ENCODE measurements around the gene NFATC1.

DNA sequence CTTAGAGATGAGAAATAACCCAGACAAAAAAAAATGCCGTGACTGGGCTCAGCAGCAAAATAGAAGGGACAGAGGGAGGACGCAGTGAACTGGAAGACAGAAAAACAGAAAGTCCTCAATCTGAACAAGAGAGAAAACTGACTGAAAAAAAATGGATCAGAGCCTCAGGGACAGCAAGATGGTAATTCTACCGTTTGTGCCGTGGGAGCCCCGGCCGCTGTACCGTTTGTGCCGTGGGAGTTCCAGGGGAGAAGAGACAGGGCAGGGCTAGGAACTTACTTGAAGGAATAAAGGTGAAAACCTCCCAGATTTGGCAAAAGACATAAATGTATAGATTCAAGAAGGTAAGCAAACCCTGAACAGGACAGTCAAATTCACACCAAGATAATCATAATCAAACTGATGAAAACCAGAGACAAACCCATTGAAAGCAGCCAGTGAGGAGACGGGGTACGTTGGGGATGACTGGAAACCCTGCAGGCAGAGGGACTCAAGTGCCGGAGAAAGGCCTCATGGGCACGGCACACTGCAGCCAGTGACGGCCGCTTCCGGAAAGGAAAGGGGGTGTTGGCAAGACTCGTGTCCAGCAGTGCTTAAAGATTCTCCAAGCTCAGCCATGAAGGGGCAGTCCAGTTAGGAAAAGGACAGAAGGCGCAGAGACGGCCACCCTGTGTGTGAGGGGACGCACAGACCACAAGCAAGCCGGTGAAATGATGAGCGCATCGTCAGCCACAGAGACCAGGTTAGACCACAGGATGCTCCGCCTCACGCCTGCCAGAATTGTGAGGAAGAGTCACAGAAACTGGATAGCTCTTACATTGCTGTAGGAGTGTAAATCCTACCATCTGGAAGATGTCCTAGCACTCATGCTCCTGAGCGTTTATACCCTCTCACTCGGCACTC is 40.0 kb upstream of the NFATC1 start:
- TF ChIP-seq, protein P1, sequence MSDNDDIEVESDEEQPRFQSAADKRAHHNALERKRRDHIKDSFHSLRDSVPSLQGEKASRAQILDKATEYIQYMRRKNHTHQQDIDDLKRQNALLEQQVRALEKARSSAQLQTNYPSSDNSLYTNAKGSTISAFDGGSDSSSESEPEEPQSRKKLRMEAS (IDR thresholded peaks at IDR 0.05) = no peak
- no peak for TF ChIP-seq MAFK (IDR thresholded peaks at IDR 0.05; ENCODE audit: partially characterized antibody)
- TF ChIP-seq RCOR1 (IDR thresholded peaks at IDR 0.05; ENCODE audit: low read depth, low read length) = no peak
- TF ChIP-seq POLR2A (IDR thresholded peaks at IDR 0.05; ENCODE audit: low read length) = no peak
- TF ChIP-seq, protein P2, sequence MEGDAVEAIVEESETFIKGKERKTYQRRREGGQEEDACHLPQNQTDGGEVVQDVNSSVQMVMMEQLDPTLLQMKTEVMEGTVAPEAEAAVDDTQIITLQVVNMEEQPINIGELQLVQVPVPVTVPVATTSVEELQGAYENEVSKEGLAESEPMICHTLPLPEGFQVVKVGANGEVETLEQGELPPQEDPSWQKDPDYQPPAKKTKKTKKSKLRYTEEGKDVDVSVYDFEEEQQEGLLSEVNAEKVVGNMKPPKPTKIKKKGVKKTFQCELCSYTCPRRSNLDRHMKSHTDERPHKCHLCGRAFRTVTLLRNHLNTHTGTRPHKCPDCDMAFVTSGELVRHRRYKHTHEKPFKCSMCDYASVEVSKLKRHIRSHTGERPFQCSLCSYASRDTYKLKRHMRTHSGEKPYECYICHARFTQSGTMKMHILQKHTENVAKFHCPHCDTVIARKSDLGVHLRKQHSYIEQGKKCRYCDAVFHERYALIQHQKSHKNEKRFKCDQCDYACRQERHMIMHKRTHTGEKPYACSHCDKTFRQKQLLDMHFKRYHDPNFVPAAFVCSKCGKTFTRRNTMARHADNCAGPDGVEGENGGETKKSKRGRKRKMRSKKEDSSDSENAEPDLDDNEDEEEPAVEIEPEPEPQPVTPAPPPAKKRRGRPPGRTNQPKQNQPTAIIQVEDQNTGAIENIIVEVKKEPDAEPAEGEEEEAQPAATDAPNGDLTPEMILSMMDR (IDR thresholded peaks at IDR 0.05) = no peak
- no peak for TF ChIP-seq HDAC2 (IDR thresholded peaks at IDR 0.05)
- TF ChIP-seq HOXB13 (CRISPR knock-in tag; IDR thresholded peaks at IDR 0.05; ENCODE audit: low read depth) = no peak
- TF ChIP-seq JUN (IDR thresholded peaks at IDR 0.05) = no peak
- TF ChIP-seq CHD2 (IDR thresholded peaks at IDR 0.05; ENCODE audit: low read length, partially characterized antibody) = no peak
- no peak for TF ChIP-seq RAD21 (conservative IDR thresholded peaks at IDR 0.05 in 1 of 2, IDR thresholded peaks at IDR 0.05 in 1 of 2)
